K562 (cell line): ENCODE measurements around the gene MLXIPL. TPM values are rescaled to one million over a fixed set of nuclear protein-coding genes. Genes with fewer than 3 reads are reported as not detected.

Source experiments
- CSDE1 ChIP-seq, 2 experiments: fragments of 450-650 bp; IDR thresholded peaks; 2 replicates each; pipeline ENCODE4 v1.6.1; 2016; ENCODE audit warnings: mild to moderate bottlenecking in 1 of 2
- HEY1 ChIP-seq: fragments of 250-450 bp; sonication (Bioruptor Pico); IDR thresholded peaks from 2 replicates; pipeline ENCODE4 v1.5.0; 2020; ENCODE audit warnings: mild to moderate bottlenecking, moderate library complexity, borderline replicate concordance
- MAFK ChIP-seq: IDR thresholded peaks from 2 replicates; pipeline ENCODE4 v1.6.1; 2011; ENCODE audit warnings: low read length, improper control_type of control experiment
- MECOM ChIP-seq: fragments of 250-450 bp; sonication (Bioruptor Pico); IDR thresholded peaks from 2 replicates; pipeline ENCODE4 v1.8.0; 2022; ENCODE audit warnings: inconsistent platforms
- PCBP1 ChIP-seq: fragments of 200-400 bp; formaldehyde crosslinking; IDR thresholded peaks from 2 replicates; pipeline ENCODE4 v1.6.1; 2018; ENCODE audit warnings: mild to moderate bottlenecking, low read depth, low read length; ENCODE audit not compliant: poor library complexity, severe bottlenecking
- PHF21A ChIP-seq: fragments of 450-650 bp; IDR thresholded peaks from 2 replicates; pipeline ENCODE4 v1.6.1; 2017; ENCODE audit warnings: low read depth, borderline replicate concordance
- POLR2G ChIP-seq: fragments of 200-400 bp; formaldehyde crosslinking; IDR thresholded peaks from 2 replicates; pipeline ENCODE4 v1.6.1; 2017; ENCODE audit warnings: low read depth, mild to moderate bottlenecking, antibody characterized with exemption, low read length, moderate library complexity
- POLR3G ChIP-seq: IDR thresholded peaks from 2 replicates; pipeline ENCODE4 v1.6.1; 2011; ENCODE audit not compliant: insufficient read length, insufficient replicate concordance; ENCODE audit errors: extremely low read depth
- RAD21 ChIP-seq, 2 experiments: fragments of 250-450 bp in 1 of 2; fragments of 450-650 bp in 1 of 2; sonication (Bioruptor Pico) in 1 of 2; formaldehyde crosslinking in 1 of 2; IDR thresholded peaks in 1 of 2; conservative IDR thresholded peaks in 1 of 2; 2 replicates each; pipeline versions ENCODE4 v1.4.0 to v1.8.0; 2020 to 2022; ENCODE audit warnings: mild to moderate bottlenecking in 2 of 2, moderate library complexity in 1 of 2
- SMC3 ChIP-seq: conservative IDR thresholded peaks from 2 replicates; pipeline ENCODE4 v1.6.1; 2011; ENCODE audit warnings: low read depth, low read length, improper control_type of control experiment; ENCODE audit not compliant: insufficient read depth
- TAF1 ChIP-seq: IDR thresholded peaks from 2 replicates; pipeline ENCODE4 v1.6.1; 2011; ENCODE audit warnings: mild to moderate bottlenecking, low read length, moderate library complexity; ENCODE audit not compliant: insufficient read depth, control insufficient read depth, severe bottlenecking; ENCODE audit errors: extremely low read depth
- TRIM28 ChIP-seq: fragments of 450-650 bp; IDR thresholded peaks from 2 replicates; pipeline ENCODE4 v1.6.1; 2017
- ZC3H8 ChIP-seq: fragments of 450-650 bp; IDR thresholded peaks from 2 replicates; pipeline ENCODE4 v1.6.1; 2017
- ZFP36 ChIP-seq: fragments of 150-350 bp; IDR thresholded peaks from 2 replicates; pipeline ENCODE4 v1.6.1; 2018; ENCODE audit warnings: low read length, low read depth; ENCODE audit not compliant: partially characterized antibody
- ZKSCAN3 ChIP-seq: fragments of 250-450 bp; sonication (Bioruptor Pico); IDR thresholded peaks from 2 replicates; pipeline ENCODE4 v1.4.0; 2020
- ZNF134 ChIP-seq: fragments of 250-450 bp; sonication (Bioruptor Pico); conservative IDR thresholded peaks from 2 replicates; pipeline ENCODE4 v1.4.0; 2020
- ZNF197 ChIP-seq: fragments of 200-800 bp; sonication (Bioruptor generic); IDR thresholded peaks from 2 replicates; pipeline ENCODE4 v1.6.1; 2016; ENCODE audit warnings: low read depth, missing genetic modification characterization, missing compliant biosample characterization
- ZNF41 ChIP-seq: fragments of 250-450 bp; sonication (Bioruptor Pico); conservative IDR thresholded peaks from 2 replicates; pipeline ENCODE4 v1.4.0; 2020; ENCODE audit warnings: mild to moderate bottlenecking
- polyA plus RNA-seq, 8 experiments: library from polyadenylated mRNA; depleted of rRNA in 4 of 8; stranded (reverse) in 5 of 8; unstranded in 3 of 8; fragments of >200 nt; fragmentation: Nextera tagmentation in 2 of 8; fragmentation: Illumina TruSeq in 1 of 8; extraction: Ambion mirVana in 2 of 8; extraction: Trizol in 1 of 8; gene quantifications; 2 replicates each; pipeline versions ENCODE4 v1.2.1 to v1.2.3, GENCODE V29; 2011 to 2014; ENCODE audit warnings: inconsistent platforms in 1 of 8, missing spikeins in 1 of 8
- total RNA-seq, 7 experiments: library from RNA; depleted of rRNA in 6 of 7; stranded (reverse); fragments of >200 nt in 6 of 7; fragmentation: Illumina TruSeq in 2 of 7; extraction: Trizol in 2 of 7; gene quantifications; 2 replicates each; pipeline versions ENCODE4 v1.2.1 to v1.2.3, GENCODE V29; 2011 to 2021; ENCODE audit warnings: low replicate concordance in 1 of 7
- TF ChIP-seq, protein P1 (sequence below): IDR thresholded peaks from 2 replicates; pipeline ENCODE4 v1.6.1; 2011; ENCODE audit not compliant: insufficient read length; ENCODE audit errors: extremely low read depth
- TF ChIP-seq, protein P2 (sequence below): sonication (generic); formaldehyde crosslinking; IDR thresholded peaks from 2 replicates; pipeline ENCODE4 v1.5.0; 2020; ENCODE audit warnings: missing genetic modification reagents
- TF ChIP-seq, protein P3 (sequence below): sonication (generic); formaldehyde crosslinking; IDR thresholded peaks from 2 replicates; pipeline ENCODE4 v1.8.1; 2023; ENCODE audit warnings: mild to moderate bottlenecking, missing genetic modification reagents
- TF ChIP-seq, protein P4 (sequence below): fragments of 250-450 bp; sonication (Bioruptor Pico); IDR thresholded peaks from 2 replicates; pipeline ENCODE4 v1.9.0; 2021; ENCODE audit warnings: mild to moderate bottlenecking
- TF ChIP-seq, protein P5 (sequence below): sonication (generic); formaldehyde crosslinking; IDR thresholded peaks from 2 replicates; pipeline ENCODE4 v1.8.1; 2022; ENCODE audit warnings: missing genetic modification reagents

The MLXIPL gene
- total and polyA plus RNA-seq, 9 of the 15 experiments (the other 6 are each of a cell fraction or from before 2014, with no cell fraction given), result 0.11 to 18.4 (median 1.4) TPM

DNA sequence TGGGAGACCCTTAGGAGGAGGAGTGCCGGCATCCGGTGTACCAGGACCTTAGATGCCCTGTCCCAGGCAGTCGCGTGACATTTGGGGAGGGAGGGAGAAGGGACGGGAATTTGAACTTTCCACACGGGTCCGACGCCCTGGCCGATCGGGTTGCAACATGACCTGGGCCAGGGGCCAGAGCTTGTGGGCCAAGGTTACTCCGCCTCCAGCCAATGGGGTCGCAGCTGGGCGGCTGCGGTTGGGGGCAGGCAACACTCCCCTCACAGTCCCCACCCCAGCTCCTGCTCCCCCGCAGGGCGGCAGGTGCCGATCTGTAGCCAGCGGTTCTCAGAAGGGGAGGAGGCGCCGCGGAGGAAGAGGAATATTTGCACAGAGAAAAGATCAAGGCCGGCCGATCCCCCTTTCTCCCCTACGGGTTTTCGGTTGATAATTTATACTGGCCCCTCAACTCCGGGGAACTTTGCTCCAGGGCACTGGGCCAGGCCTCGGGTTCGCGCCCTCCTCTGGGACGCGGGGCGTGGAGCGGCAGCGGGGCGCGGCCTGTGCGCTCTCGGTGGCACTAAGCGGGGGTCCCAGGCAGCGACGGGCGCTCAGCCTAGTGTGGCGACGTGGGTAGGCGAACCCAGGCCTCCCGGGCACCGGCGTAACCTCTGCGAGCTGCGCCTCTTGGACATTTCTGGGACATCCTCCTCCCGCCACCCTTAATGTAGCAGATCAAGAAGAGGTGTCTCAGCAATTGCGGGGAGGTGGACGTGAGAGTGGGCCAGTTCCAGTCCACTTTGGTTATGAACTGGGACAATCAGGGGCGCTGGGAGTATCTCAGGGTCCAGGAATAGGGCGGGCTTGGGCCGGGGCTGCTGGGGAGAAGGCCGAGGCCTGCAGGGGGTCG, 1.2 kb downstream of the MLXIPL start (continued):
- TF ChIP-seq, protein P1, sequence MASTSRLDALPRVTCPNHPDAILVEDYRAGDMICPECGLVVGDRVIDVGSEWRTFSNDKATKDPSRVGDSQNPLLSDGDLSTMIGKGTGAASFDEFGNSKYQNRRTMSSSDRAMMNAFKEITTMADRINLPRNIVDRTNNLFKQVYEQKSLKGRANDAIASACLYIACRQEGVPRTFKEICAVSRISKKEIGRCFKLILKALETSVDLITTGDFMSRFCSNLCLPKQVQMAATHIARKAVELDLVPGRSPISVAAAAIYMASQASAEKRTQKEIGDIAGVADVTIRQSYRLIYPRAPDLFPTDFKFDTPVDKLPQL, result no peak
- TF ChIP-seq ZNF197 (CRISPR knock-in tag) (no peak), ZNF134 (CRISPR knock-in tag) (no peak), HEY1 (no peak), RAD21 (CRISPR knock-in tag; conservative IDR thresholded peaks at IDR 0.05 in 1 of 2, IDR thresholded peaks at IDR 0.05 in 1 of 2) (no peak), ZNF41 (no peak), PHF21A (no peak), PCBP1 (peak; percentile 89), POLR3G (no peak), CSDE1 (IDR thresholded peaks at IDR 0.05) (no peak), TAF1 (no peak), TRIM28 (no peak), ZC3H8 (no peak), SMC3 (no peak), MAFK (no peak), ZKSCAN3 (CRISPR knock-in tag) (no peak), ZFP36 (no peak), POLR2G (peak; percentile 78), MECOM (CRISPR knock-in tag) (no peak)
- TF ChIP-seq, protein P2, sequence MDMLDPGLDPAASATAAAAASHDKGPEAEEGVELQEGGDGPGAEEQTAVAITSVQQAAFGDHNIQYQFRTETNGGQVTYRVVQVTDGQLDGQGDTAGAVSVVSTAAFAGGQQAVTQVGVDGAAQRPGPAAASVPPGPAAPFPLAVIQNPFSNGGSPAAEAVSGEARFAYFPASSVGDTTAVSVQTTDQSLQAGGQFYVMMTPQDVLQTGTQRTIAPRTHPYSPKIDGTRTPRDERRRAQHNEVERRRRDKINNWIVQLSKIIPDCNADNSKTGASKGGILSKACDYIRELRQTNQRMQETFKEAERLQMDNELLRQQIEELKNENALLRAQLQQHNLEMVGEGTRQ (CRISPR knock-in tag), result no peak
- TF ChIP-seq, protein P3, sequence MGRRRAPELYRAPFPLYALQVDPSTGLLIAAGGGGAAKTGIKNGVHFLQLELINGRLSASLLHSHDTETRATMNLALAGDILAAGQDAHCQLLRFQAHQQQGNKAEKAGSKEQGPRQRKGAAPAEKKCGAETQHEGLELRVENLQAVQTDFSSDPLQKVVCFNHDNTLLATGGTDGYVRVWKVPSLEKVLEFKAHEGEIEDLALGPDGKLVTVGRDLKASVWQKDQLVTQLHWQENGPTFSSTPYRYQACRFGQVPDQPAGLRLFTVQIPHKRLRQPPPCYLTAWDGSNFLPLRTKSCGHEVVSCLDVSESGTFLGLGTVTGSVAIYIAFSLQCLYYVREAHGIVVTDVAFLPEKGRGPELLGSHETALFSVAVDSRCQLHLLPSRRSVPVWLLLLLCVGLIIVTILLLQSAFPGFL (CRISPR knock-in tag), result no peak
- TF ChIP-seq, protein P4, sequence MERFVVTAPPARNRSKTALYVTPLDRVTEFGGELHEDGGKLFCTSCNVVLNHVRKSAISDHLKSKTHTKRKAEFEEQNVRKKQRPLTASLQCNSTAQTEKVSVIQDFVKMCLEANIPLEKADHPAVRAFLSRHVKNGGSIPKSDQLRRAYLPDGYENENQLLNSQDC, result no peak
- TF ChIP-seq, protein P5, sequence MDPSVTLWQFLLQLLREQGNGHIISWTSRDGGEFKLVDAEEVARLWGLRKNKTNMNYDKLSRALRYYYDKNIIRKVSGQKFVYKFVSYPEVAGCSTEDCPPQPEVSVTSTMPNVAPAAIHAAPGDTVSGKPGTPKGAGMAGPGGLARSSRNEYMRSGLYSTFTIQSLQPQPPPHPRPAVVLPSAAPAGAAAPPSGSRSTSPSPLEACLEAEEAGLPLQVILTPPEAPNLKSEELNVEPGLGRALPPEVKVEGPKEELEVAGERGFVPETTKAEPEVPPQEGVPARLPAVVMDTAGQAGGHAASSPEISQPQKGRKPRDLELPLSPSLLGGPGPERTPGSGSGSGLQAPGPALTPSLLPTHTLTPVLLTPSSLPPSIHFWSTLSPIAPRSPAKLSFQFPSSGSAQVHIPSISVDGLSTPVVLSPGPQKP (CRISPR knock-in tag), result no peak
